NCI-H524 treated with DMSO at 0.1 percent for 48 hours (cell line): ENCODE results near the gene MACROD2.
"Not testable (repeated sequence)": the region's sequence is repeated elsewhere in the genome, so short reads cannot be mapped to it uniquely, and the experiment has no call there.

Experiments used
- DNase-seq: peaks from one replicate; lab custom pipeline; 2025; lab: John Stamatoyannopoulos, UW

Gene MACROD2

GRCh38 chr20:13995086-13995665 lies at the start of gene MACROD2:
MACROD2 (plus strand) TSS chr20:13995516.
- peak; percentile 74 for DNase-seq

- DNase-seq: no peak
Observed at GRCh38 chr20:13947719-13948118, 47.6 kb upstream of the MACROD2 start.

- DNase-seq: no peak
Observed at GRCh38 chr20:13953227-13953626, 42.1 kb upstream of the MACROD2 start.

DNA sequence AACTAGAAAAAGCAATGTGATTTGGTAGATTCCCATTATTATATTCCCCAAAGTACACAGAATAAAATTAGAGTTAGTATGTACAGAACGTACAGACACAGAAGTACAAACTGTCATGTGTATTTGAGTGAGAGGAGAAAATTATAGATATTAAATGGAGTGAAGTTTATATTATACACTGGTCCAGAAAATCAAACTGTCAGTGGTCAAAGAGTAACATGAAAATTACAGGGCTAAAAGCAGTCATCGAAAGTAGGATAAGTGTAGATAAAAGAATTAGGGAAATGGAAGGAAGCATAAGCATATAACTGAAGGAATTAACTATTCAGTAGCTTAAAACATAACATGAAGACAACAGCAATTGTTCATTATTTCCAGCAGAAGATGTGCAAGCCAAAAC lies 35.2 kb upstream of the MACROD2 start:
- no peak for DNase-seq

DNA sequence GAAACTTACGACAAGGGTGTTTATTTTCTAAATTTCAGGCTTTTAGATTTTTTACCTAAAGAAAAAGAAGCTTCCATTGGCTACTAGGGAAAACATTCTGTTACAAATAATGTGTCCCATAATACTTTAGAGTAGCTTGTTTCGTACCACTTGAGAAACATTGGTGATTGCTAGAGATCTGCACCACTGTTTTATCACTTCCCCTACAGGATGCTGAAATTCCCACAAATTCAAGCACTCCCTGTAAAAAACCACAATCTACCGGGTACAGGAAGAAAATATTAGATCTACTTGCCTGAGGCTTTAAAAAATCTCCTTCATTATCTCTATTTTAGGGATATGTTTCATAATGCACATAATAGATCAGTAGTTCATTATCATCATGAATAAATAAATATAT lies 34.8 kb upstream of the MACROD2 start:
- no peak for DNase-seq

DNA sequence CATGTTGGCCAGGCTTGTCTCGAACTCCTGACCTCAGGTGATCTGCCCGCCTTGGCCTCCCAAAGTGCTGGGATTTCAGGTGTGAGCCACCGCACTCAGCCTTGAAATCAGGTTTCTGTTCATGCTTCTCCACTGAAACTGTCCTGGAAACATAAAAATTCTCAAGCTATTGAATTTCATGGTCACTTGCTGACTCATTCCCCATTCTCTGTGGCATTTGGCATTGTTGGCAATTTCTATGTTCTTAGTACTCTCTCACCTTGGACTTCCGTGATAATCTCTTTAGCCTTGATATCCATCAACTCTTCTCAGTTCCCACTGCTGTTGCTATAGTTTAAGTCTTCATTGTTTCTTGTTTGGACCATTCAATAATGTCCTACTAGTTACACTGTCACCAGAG lies 11.1 kb upstream of the MACROD2 start:
- DNase-seq: no peak

DNA sequence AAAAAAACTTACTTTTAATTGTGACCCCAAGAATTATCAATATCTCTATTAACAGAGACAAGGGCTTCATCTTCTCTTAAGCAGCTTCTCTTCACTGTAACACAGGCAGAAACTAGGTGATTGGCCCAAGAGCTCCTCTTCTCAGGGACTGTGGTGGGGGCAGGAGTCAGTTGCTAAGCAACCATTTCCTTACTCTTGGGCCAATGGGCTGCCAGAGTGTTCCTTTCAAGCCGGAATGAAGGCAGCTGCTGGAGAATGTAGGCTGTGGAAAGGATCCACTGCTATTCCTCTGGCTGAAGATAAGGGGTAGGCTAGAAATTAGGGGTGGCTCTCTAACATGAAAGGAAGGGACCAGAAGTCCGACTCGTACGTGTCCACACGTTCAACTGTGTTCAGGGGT lies 4.9 kb upstream of the MACROD2 start, which contains the start of gene SEL1L2:
TSS of gene SEL1L2 (minus strand) at position 150 of the 400 bp plus-strand sequence. CDS start at position 70, 80 bp downstream.
- DNase-seq: peak; percentile 55

GRCh38 chr20:13991311-13991710 lies 4.0 kb upstream of the MACROD2 start:
- DNase-seq: no peak

- DNase-seq: not testable (repeated sequence)
Observed at GRCh38 chr20:13991955-13992354, 3.4 kb upstream of the MACROD2 start.

DNA sequence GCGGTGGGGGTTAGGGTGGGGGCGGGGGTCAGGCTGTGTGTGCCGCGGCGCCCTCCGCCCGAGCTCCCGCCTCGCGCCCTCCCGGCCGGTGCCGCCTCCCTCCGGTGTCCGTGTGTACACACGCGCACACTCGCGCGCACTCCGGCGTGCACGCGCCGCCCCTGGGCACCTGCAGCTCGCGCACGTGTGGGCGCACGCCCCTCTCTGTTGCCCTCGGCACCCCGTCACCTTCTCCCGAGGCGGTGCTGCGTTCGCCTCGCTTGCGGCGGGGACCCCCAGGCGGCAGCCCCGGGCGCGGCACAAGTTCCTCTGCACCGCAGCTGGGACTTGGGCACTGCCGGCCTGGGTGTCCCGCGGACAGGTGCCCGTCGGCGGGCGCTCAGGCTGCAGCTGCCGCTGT lies 525 bp downstream of the MACROD2 start:
- no peak for DNase-seq

- DNase-seq: no peak
Observed at GRCh38 chr20:13996265-13996664, 949 bp downstream of the MACROD2 start.

GRCh38 chr20:14000917-14001316 lies 5.6 kb downstream of the MACROD2 start:
- no peak for DNase-seq

- no peak for DNase-seq
Observed at GRCh38 chr20:14005996-14006395, 10.7 kb downstream of the MACROD2 start.

GRCh38 chr20:14009208-14009607 lies 13.9 kb downstream of the MACROD2 start:
- DNase-seq: no peak

GRCh38 chr20:14012671-14013070 lies 17.4 kb downstream of the MACROD2 start:
- no peak for DNase-seq

DNA sequence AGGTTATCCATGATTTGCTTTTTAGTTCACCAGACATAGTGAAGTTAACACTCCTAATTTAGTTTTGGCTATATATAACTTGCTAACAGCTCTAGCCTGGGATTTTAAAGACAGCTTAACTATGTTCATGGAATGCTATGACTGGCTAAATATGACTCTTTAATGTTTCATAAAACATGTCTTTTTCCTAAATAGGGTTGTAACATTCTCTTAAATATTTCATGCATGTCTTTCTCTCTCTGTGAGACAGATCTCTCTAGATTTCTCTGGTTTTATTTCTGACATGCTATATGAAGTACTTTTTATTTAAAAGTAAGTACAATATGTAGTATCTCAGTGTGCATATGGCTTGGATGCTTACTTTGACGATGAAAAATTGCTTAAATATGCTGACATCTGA lies 35.7 kb downstream of the MACROD2 start:
- no peak for DNase-seq

DNA sequence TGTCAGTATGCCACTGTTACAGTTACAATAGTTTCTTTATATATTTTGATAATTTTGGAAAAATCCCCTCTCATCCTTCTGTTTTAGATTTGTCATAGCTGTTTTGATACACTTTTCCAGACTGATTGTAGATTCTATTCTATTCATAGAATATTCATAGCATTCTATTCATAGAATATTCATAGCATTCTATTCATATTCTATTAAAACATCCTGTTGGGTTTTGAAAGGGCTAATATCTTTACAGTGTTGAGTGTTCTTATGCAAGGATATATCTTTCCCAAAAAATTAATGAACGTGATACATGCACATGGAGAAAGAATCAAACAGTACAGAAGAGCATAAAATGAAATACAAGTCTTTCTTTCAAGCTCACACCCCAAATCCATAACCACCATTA lies 38.0 kb downstream of the MACROD2 start:
- DNase-seq: no peak

GRCh38 chr20:14036567-14036966 lies 41.3 kb downstream of the MACROD2 start:
- no peak for DNase-seq

DNA sequence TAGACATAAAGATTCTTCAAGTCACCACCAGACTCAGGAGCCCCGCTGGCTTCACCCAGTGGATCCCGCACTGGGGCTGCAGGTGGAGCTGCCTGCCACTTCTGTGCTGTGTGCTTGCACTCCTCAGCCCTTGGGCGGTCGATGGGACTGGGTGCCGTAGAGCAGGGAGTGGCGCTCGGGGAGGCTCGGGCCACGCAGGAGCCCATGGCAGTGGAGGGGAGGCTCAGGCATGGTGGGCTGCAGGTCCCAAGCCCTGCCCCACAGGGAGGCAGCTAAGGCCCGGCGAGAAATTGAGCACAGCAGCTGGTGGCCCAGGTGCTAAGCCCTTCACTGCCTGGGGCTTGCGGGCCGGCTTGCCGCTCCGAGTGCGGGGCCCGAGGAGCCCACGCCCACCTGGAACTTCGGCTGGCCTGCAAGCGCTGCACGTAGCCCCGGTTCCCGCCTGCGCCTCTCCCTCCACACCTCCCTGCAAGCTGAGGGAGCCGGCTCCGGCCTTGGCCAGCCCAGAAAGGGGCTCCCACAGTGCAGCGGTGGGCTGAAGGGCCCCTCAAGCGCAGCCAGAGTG lies 49.5 kb downstream of the MACROD2 start:
- DNase-seq: not testable (repeated sequence)

GRCh38 chr20:14046534-14046933 lies 51.2 kb downstream of the MACROD2 start:
- DNase-seq: no peak

DNA sequence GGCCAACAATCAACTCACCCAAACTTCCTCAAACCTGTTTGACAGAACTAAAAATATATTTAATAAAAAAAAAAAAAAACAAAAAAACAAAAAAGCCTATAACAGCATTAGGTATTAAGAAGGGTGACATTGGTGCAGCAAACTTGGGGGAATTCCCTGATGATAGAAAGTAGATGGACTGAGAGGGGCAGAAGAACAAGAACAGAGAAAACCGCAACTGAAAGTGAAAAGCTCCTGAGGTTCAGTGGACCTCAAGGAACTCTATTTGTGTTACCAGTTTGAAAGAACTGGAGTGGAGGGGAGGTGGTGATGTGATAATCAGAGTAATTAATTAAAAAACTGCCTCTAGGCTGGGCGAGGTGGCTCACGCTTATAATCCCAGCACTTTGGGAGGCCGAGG lies 53.8 kb downstream of the MACROD2 start:
- no peak for DNase-seq

DNA sequence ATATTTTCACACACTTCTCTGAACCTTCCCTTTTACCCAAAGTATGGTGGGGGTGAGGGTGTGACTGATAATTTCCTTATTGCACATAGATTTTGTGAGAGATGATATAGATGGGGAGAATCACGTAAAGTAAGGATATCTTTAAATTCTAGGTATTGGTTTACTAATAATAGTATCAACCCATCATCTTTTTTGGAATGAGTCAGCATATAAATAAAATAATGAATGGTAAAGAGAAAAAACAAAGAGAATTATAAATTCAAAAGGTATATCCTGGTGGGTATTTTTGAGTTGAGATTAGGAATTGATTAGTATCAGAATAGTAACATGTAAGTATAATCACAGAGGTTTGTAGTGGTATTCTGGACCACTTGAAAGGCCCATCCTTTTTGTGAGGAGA lies 56.1 kb downstream of the MACROD2 start:
- no peak for DNase-seq

- DNase-seq: peak; percentile 36
Observed at GRCh38 chr20:14055127-14055742, 59.9 kb downstream of the MACROD2 start.

GRCh38 chr20:14062171-14062570 lies 66.9 kb downstream of the MACROD2 start:
- no peak for DNase-seq
